Neural progenitor cell (in vitro differentiated cells): Measurements from ENCODE around the gene RAPGEF2.

Experiments used
- EZH2 ChIP-seq: fragments of 200-600 bp; sonication (generic); IDR thresholded peaks from 2 replicates; pipeline ENCODE4 v1.6.1; 2017; ENCODE audit warnings: antibody characterized with exemption, mild to moderate bottlenecking, moderate library complexity
- TF ChIP-seq, protein P1 (sequence below): fragments of 200-600 bp; sonication (generic); IDR thresholded peaks from 2 replicates; pipeline ENCODE4 v1.5.1; 2017; ENCODE audit warnings: antibody characterized with exemption, mild to moderate bottlenecking

GRCh38 chr4:159071178-159071968, 31.5 kb upstream of the RAPGEF2 start:
- TF ChIP-seq, protein P1, sequence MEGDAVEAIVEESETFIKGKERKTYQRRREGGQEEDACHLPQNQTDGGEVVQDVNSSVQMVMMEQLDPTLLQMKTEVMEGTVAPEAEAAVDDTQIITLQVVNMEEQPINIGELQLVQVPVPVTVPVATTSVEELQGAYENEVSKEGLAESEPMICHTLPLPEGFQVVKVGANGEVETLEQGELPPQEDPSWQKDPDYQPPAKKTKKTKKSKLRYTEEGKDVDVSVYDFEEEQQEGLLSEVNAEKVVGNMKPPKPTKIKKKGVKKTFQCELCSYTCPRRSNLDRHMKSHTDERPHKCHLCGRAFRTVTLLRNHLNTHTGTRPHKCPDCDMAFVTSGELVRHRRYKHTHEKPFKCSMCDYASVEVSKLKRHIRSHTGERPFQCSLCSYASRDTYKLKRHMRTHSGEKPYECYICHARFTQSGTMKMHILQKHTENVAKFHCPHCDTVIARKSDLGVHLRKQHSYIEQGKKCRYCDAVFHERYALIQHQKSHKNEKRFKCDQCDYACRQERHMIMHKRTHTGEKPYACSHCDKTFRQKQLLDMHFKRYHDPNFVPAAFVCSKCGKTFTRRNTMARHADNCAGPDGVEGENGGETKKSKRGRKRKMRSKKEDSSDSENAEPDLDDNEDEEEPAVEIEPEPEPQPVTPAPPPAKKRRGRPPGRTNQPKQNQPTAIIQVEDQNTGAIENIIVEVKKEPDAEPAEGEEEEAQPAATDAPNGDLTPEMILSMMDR: no peak
- TF ChIP-seq EZH2: no peak
